ENCODE data around the gene DOCK4.

GRCh38 chr7:111813306-111813705, 392.9 kb downstream of the DOCK4 start:
- TF ChIP-seq EP300 (IDR thresholded peaks at IDR 0.05): no peak
- TF ChIP-seq, protein P1, sequence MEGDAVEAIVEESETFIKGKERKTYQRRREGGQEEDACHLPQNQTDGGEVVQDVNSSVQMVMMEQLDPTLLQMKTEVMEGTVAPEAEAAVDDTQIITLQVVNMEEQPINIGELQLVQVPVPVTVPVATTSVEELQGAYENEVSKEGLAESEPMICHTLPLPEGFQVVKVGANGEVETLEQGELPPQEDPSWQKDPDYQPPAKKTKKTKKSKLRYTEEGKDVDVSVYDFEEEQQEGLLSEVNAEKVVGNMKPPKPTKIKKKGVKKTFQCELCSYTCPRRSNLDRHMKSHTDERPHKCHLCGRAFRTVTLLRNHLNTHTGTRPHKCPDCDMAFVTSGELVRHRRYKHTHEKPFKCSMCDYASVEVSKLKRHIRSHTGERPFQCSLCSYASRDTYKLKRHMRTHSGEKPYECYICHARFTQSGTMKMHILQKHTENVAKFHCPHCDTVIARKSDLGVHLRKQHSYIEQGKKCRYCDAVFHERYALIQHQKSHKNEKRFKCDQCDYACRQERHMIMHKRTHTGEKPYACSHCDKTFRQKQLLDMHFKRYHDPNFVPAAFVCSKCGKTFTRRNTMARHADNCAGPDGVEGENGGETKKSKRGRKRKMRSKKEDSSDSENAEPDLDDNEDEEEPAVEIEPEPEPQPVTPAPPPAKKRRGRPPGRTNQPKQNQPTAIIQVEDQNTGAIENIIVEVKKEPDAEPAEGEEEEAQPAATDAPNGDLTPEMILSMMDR (IDR thresholded peaks at IDR 0.05): no peak
